Type B pancreatic cell (in vitro differentiated cells): ENCODE data around the gene ATG4C. TPM values are rescaled to one million over a fixed set of nuclear protein-coding genes. Genes with fewer than 3 reads are reported as not detected.

Experiments used
- DNase-seq: peaks from one replicate; pipeline ENCODE4 v3.0.0; 2021; ENCODE audit warnings: mixed read lengths; ENCODE audit not compliant: unreplicated experiment; ENCODE audit errors: extremely low spot score
- H3K27ac Mint-ChIP-seq: 2 replicates; pipeline ENCODE4 v1.8.0; 2021; ENCODE audit warnings: mild to moderate bottlenecking, mixed read lengths
- H3K27me3 Mint-ChIP-seq: 2 replicates; pipeline ENCODE4 v1.8.0; 2021; ENCODE audit warnings: mixed read lengths
- H3K36me3 Mint-ChIP-seq: 2 replicates; pipeline ENCODE4 v1.8.0; 2021; ENCODE audit warnings: mixed read lengths
- H3K4me1 Mint-ChIP-seq: one replicate; pipeline ENCODE4 v1.8.0; 2021; ENCODE audit warnings: mixed read lengths; ENCODE audit not compliant: unreplicated experiment
- H3K4me3 Mint-ChIP-seq: 2 replicates; pipeline ENCODE4 v1.8.0; 2021; ENCODE audit warnings: mild to moderate bottlenecking, mixed read lengths
- H3K9me3 Mint-ChIP-seq: 2 replicates; pipeline ENCODE4 v1.8.0; 2021; ENCODE audit warnings: mixed read lengths
- CTCF ChIP-seq: fragments of 200-600 bp; sonication (generic); conservative IDR thresholded peaks from 2 replicates; pipeline ENCODE4 v1.5.0; 2021; ENCODE audit warnings: antibody characterized with exemption, mild to moderate bottlenecking
- total RNA-seq: library from RNA; stranded (reverse); gene quantifications from 2 replicates; pipeline ENCODE4 v1.2.1, GENCODE V29; 2021; ENCODE audit warnings: low replicate concordance

The ATG4C gene
- total RNA-seq, 1 donor from 2014 or later: 13.4 TPM

GRCh38 chr1:62906428-62906886 is 122.5 kb downstream of the ATG4C start:
- Mint-ChIP-seq H3K27ac (no peak overlapping the region), H3K9me3 (no peaks in the 10 kb centered on the region), H3K4me1 (no peaks in the 10 kb centered on the region), H3K27me3 (peaks cover 13% of the 10 kb centered on the region), H3K4me3 (no peak overlapping the region), H3K36me3 (no peaks in the 10 kb centered on the region)
- DNase-seq: no peak
- TF ChIP-seq CTCF: peak; percentile 78

DNA sequence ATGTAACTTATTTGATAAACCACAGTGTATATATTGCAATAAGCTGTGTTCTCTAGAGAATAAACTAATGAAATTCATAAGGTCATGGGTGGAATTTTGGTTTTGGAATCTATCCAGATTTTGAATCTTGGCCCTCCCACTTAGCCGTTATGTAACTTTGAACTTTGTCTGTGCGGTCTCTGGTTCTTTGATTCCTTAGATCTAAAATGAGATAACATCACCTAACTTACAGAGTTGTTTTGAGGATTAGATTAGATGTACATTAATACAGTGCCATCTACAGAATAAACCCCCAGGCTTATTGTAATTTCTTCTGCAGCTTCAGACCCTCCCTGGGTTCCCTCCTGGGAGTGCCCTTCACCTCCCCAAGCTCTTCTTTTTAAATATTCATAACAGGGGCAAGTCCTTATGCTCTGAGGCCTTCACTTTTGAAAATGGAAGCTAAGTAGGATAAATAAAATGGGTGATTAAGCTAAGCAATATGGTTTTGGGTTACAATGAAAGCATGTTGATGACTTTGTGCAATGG is 124.3 kb downstream of the ATG4C start:
- DNase-seq: no peak
- H3K36me3 Mint-ChIP-seq: no peaks in the 10 kb centered on the region
- H3K27me3 Mint-ChIP-seq: peaks cover 13% of the 10 kb centered on the region
- no peaks in the 10 kb centered on the region for H3K9me3 Mint-ChIP-seq
- no peak for TF ChIP-seq CTCF
- H3K4me3 Mint-ChIP-seq: no peak overlapping the region
- H3K27ac Mint-ChIP-seq: no peak overlapping the region
- H3K4me1 Mint-ChIP-seq: no peaks in the 10 kb centered on the region

GRCh38 chr1:62912028-62912638 is 128.2 kb downstream of the ATG4C start:
- H3K36me3 Mint-ChIP-seq: no peaks in the 10 kb centered on the region
- no peak overlapping the region for H3K27ac Mint-ChIP-seq
- TF ChIP-seq CTCF: peak; percentile 80
- DNase-seq: no peak
- H3K4me3 Mint-ChIP-seq: no peak overlapping the region
- peaks cover 21% of the 10 kb centered on the region for H3K27me3 Mint-ChIP-seq
- H3K9me3 Mint-ChIP-seq: no peaks in the 10 kb centered on the region
- no peaks in the 10 kb centered on the region for H3K4me1 Mint-ChIP-seq

Other genes with a start within 250 kb of the ATG4C start
- 2.2 and 2.6 TPM in 2 replicates for gene ANGPTL3, start 186.6 kb upstream of the ATG4C start, total RNA-seq
- 49.5 and 61.1 TPM in 2 replicates for gene DOCK7, start 95.7 kb upstream of the ATG4C start, total RNA-seq